HEK293 (cell line): ENCODE measurements around the gene VPS26C.

Experiments
- CTCF ChIA-PET: fragments of 350-600 bp; formaldehyde crosslinking; extraction: SDS; loops from one replicate; lab custom pipeline; 2021; ENCODE audit warnings: antibody characterized with exemption; lab: Yijun Ruan, JAX
- POLR2A ChIA-PET: fragments of 300-600 bp; formaldehyde crosslinking; extraction: SDS; loops from one replicate; lab custom pipeline; 2020; ENCODE audit warnings: antibody characterized with exemption, inconsistent platforms; lab: Yijun Ruan, JAX
- H3K27ac ChIP-seq: fragments of 200-500 bp; sonication (Bioruptor generic); 2 replicates; pipeline ENCODE4 v1.5.1; 2014; ENCODE audit warnings: low read depth, low read length, control low read depth, inconsistent platforms; ENCODE audit errors: extremely low read depth
- H3K36me3 ChIP-seq, 2 experiments: fragments of 200-500 bp in 1 of 2; sonication (Bioruptor generic) in 1 of 2; 1 replicate in 1 of 2; 2 replicates in 1 of 2; pipeline ENCODE4 v1.5.1; 2014 to 2017; ENCODE audit warnings: inconsistent platforms in 2 of 2, low read length in 2 of 2; ENCODE audit not compliant: control insufficient read depth in 2 of 2, insufficient read depth in 1 of 2
- H3K4me1 ChIP-seq: fragments of 200-500 bp; sonication (Bioruptor generic); 2 replicates; pipeline ENCODE4 v1.5.1; 2014; ENCODE audit warnings: mild to moderate bottlenecking, low read length, inconsistent platforms; ENCODE audit not compliant: control insufficient read depth, insufficient read depth
- H3K4me3 ChIP-seq: 2 replicates; pipeline ENCODE4 v1.5.1; 2011; ENCODE audit warnings: low read depth, mild to moderate bottlenecking, control low read depth, low read length, moderate library complexity
- H3K9me3 ChIP-seq: fragments of 200-500 bp; sonication (Bioruptor generic); 2 replicates; pipeline ENCODE4 v1.5.1; 2014; ENCODE audit warnings: low read depth, low read length, inconsistent platforms; ENCODE audit not compliant: control insufficient read depth, insufficient read depth
- GLIS2 ChIP-seq: fragments of 450-650 bp; formaldehyde crosslinking; IDR thresholded peaks from 2 replicates; pipeline ENCODE4 v1.5.1; 2016; ENCODE audit warnings: missing biosample characterization, missing genetic modification characterization
- TRIM28 ChIP-seq: IDR thresholded peaks from 2 replicates; pipeline ENCODE4 v1.6.1; 2011; ENCODE audit warnings: low read length, control low read depth, borderline replicate concordance
- ZBTB11 ChIP-seq: fragments of 450-650 bp; formaldehyde crosslinking; conservative IDR thresholded peaks from 2 replicates; pipeline ENCODE4 v1.5.1; 2016; ENCODE audit warnings: low read depth, missing biosample characterization, missing genetic modification characterization
- ZFP41 ChIP-seq: fragments of 450-650 bp; formaldehyde crosslinking; IDR thresholded peaks from 2 replicates; pipeline ENCODE4 v1.5.1; 2016; ENCODE audit warnings: missing biosample characterization, missing genetic modification characterization, borderline replicate concordance
- ZFP69B ChIP-seq: fragments of 450-650 bp; formaldehyde crosslinking; IDR thresholded peaks from 2 replicates; pipeline ENCODE4 v1.5.1; 2016; ENCODE audit warnings: missing biosample characterization, missing genetic modification characterization
- ZNF133 ChIP-seq: fragments of 450-650 bp; formaldehyde crosslinking; IDR thresholded peaks from 2 replicates; pipeline ENCODE4 v1.5.1; 2016; ENCODE audit warnings: missing biosample characterization, missing genetic modification characterization
- ZNF19 ChIP-seq: fragments of 450-650 bp; formaldehyde crosslinking; IDR thresholded peaks from 2 replicates; pipeline ENCODE4; 2016; ENCODE audit warnings: missing biosample characterization, missing genetic modification characterization, low read depth
- ZNF2 ChIP-seq: fragments of 450-650 bp; formaldehyde crosslinking; IDR thresholded peaks from 2 replicates; pipeline ENCODE4 v1.5.1; 2016; ENCODE audit warnings: missing biosample characterization, missing genetic modification characterization
- ZNF223 ChIP-seq: fragments of 450-650 bp; formaldehyde crosslinking; IDR thresholded peaks from 2 replicates; pipeline ENCODE4 v1.5.1; 2016; ENCODE audit warnings: missing biosample characterization, missing genetic modification characterization
- ZNF26 ChIP-seq: fragments of 450-650 bp; formaldehyde crosslinking; IDR thresholded peaks from 2 replicates; pipeline ENCODE4 v1.5.1; 2016; ENCODE audit warnings: missing biosample characterization, missing genetic modification characterization
- ZNF335 ChIP-seq: fragments of 450-650 bp; formaldehyde crosslinking; conservative IDR thresholded peaks from 2 replicates; pipeline ENCODE4 v1.5.1; 2016; ENCODE audit warnings: missing biosample characterization, missing genetic modification characterization
- ZNF354C ChIP-seq: fragments of 450-650 bp; formaldehyde crosslinking; IDR thresholded peaks from 2 replicates; pipeline ENCODE4 v1.5.1; 2016; ENCODE audit warnings: missing biosample characterization, missing genetic modification characterization, low read depth, borderline replicate concordance
- ZNF529 ChIP-seq: fragments of 450-650 bp; formaldehyde crosslinking; IDR thresholded peaks from 2 replicates; pipeline ENCODE4 v1.5.1; 2017; ENCODE audit warnings: missing genetic modification characterization, missing biosample characterization; ENCODE audit not compliant: insufficient replicate concordance
- ZNF560 ChIP-seq: fragments of 450-650 bp; formaldehyde crosslinking; IDR thresholded peaks from 2 replicates; pipeline ENCODE4 v1.5.1; 2017; ENCODE audit warnings: missing biosample characterization, missing genetic modification characterization, borderline replicate concordance
- ZNF571 ChIP-seq: fragments of 450-650 bp; formaldehyde crosslinking; IDR thresholded peaks from 2 replicates; pipeline ENCODE4 v1.5.0; 2017; ENCODE audit warnings: missing biosample characterization, missing genetic modification characterization
- ZNF623 ChIP-seq: fragments of 450-650 bp; formaldehyde crosslinking; IDR thresholded peaks from 2 replicates; pipeline ENCODE4 v1.5.1; 2016; ENCODE audit warnings: missing biosample characterization, missing genetic modification characterization
- ZNF654 ChIP-seq: fragments of 450-650 bp; formaldehyde crosslinking; IDR thresholded peaks from 2 replicates; pipeline ENCODE4 v1.5.1; 2016; ENCODE audit warnings: low read depth, missing biosample characterization, missing genetic modification characterization
- ZSCAN23 ChIP-seq: fragments of 450-650 bp; formaldehyde crosslinking; IDR thresholded peaks from 2 replicates; pipeline ENCODE4 v1.5.1; 2016; ENCODE audit warnings: missing biosample characterization, missing genetic modification characterization
- ZSCAN5A ChIP-seq: fragments of 450-650 bp; formaldehyde crosslinking; IDR thresholded peaks from 2 replicates; pipeline ENCODE4 v1.5.1; 2016; ENCODE audit warnings: missing biosample characterization, missing genetic modification characterization
- TF ChIP-seq, protein P1 (sequence below): fragments of 450-650 bp; formaldehyde crosslinking; IDR thresholded peaks from 2 replicates; pipeline ENCODE4 v1.5.1; 2016; ENCODE audit warnings: missing biosample characterization, missing genetic modification characterization
- TF ChIP-seq, protein P2 (sequence below): fragments of 450-650 bp; formaldehyde crosslinking; IDR thresholded peaks from 2 replicates; pipeline ENCODE4 v1.5.1; 2016; ENCODE audit warnings: missing biosample characterization, missing genetic modification characterization

Gene VPS26C

DNA sequence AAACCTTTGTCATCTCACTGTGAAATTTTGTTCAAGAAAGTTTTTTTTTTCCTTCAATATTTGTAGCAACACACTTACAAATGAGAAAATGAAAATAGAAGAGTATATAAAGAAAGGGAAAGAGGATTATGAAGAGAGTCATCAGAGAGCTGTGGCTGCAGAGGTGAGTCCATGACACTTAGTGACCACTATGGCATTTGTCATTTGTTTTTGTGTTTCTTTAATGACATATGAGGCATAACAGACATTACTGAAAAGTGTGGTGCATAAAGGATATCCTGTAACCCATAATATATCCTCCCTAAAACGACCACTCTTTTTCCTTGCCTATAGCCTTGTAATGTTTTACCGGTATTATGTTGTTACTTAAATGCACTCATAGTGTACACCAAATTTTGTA lies 80.2 kb downstream of the VPS26C start:
- CTCF ChIA-PET: interaction anchor here (0.6 to 1.4 kb wide), 3 partner anchors 14 to 455 kb away, joined by 3 to 4 read pairs (median 4); no protein-coding TSS in a partner anchor
- Histone ChIP-seq H3K27ac (no peak overlapping the region), H3K4me3 (no peak overlapping the region), H3K36me3 (peaks cover 25 to 64% of the 10 kb centered on the region in 2 experiments), H3K9me3 (no peaks in the 10 kb centered on the region), H3K4me1 (peaks cover 6% of the 10 kb centered on the region; the same call in 1 of the 2 replicates)
- POLR2A ChIA-PET: no interaction called here
- TF ChIP-seq TRIM28: no peak
- TF ChIP-seq ZNF335 (tag by site-specific recombination): no peak
- TF ChIP-seq ZNF571: no peak
- TF ChIP-seq ZNF26 (tag by site-specific recombination): no peak
- TF ChIP-seq, protein P1, sequence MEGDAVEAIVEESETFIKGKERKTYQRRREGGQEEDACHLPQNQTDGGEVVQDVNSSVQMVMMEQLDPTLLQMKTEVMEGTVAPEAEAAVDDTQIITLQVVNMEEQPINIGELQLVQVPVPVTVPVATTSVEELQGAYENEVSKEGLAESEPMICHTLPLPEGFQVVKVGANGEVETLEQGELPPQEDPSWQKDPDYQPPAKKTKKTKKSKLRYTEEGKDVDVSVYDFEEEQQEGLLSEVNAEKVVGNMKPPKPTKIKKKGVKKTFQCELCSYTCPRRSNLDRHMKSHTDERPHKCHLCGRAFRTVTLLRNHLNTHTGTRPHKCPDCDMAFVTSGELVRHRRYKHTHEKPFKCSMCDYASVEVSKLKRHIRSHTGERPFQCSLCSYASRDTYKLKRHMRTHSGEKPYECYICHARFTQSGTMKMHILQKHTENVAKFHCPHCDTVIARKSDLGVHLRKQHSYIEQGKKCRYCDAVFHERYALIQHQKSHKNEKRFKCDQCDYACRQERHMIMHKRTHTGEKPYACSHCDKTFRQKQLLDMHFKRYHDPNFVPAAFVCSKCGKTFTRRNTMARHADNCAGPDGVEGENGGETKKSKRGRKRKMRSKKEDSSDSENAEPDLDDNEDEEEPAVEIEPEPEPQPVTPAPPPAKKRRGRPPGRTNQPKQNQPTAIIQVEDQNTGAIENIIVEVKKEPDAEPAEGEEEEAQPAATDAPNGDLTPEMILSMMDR (tag by site-specific recombination): no peak
- TF ChIP-seq ZNF560 (tag by site-specific recombination): no peak
- TF ChIP-seq ZSCAN5A (tag by site-specific recombination): no peak
- no peak for TF ChIP-seq GLIS2 (tag by site-specific recombination)
- TF ChIP-seq ZNF2 (tag by site-specific recombination): no peak
- TF ChIP-seq ZNF19 (tag by site-specific recombination): no peak
- TF ChIP-seq ZNF623 (tag by site-specific recombination): no peak
- no peak for TF ChIP-seq ZFP41 (tag by site-specific recombination)
- no peak for TF ChIP-seq ZSCAN23 (tag by site-specific recombination)
- no peak for TF ChIP-seq ZNF354C (tag by site-specific recombination)

- H3K9me3 ChIP-seq: no peaks in the 10 kb centered on the region
- H3K4me1 ChIP-seq: peaks cover 12% of the 10 kb centered on the region
- peaks cover 19 to 62% of the 10 kb centered on the region in 2 experiments for H3K36me3 ChIP-seq
- POLR2A ChIA-PET: no interaction called here
- CTCF ChIA-PET: interaction anchor here (0.7 to 1.3 kb wide), 4 partner anchors 10 to 490 kb away, joined by 3 read pairs; no protein-coding TSS in a partner anchor
- H3K4me3 ChIP-seq: no peak overlapping the region
- H3K27ac ChIP-seq: no peak overlapping the region
- TF ChIP-seq ZNF223 (no peak), ZNF529 (tag by site-specific recombination) (no peak), ZBTB11 (tag by site-specific recombination) (no peak), ZNF654 (tag by site-specific recombination) (no peak), ZFP69B (no peak), ZNF133 (no peak)
- TF ChIP-seq, protein P2, sequence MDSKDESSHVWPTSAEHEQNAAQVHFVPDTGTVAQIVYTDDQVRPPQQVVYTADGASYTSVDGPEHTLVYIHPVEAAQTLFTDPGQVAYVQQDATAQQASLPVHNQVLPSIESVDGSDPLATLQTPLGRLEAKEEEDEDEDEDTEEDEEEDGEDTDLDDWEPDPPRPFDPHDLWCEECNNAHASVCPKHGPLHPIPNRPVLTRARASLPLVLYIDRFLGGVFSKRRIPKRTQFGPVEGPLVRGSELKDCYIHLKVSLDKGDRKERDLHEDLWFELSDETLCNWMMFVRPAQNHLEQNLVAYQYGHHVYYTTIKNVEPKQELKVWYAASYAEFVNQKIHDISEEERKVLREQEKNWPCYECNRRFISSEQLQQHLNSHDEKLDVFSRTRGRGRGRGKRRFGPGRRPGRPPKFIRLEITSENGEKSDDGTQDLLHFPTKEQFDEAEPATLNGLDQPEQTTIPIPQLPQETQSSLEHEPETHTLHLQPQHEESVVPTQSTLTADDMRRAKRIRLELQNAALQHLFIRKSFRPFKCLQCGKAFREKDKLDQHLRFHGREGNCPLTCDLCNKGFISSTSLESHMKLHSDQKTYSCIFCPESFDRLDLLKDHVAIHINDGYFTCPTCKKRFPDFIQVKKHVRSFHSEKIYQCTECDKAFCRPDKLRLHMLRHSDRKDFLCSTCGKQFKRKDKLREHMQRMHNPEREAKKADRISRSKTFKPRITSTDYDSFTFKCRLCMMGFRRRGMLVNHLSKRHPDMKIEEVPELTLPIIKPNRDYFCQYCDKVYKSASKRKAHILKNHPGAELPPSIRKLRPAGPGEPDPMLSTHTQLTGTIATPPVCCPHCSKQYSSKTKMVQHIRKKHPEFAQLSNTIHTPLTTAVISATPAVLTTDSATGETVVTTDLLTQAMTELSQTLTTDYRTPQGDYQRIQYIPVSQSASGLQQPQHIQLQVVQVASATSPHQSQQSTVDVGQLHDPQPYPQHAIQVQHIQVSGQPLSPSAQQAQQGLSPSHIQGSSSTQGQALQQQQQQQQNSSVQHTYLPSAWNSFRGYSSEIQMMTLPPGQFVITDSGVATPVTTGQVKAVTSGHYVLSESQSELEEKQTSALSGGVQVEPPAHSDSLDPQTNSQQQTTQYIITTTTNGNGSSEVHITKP: no peak
Measured at GRCh38 chr21:37184784-37185593, 82.1 kb downstream of the VPS26C start.
